MM.1S (cell line): ENCODE results near the gene XIST.

Experiments
- DNase-seq: peaks from one replicate; pipeline ENCODE4 v3.0.0-alpha.2; 2015
- H2AFZ ChIP-seq: fragments of 300-600 bp; sonication (generic); 2 replicates; pipeline ENCODE4 v1.6.0; 2016; ENCODE audit warnings: antibody characterized with exemption, low read length
- H3F3A ChIP-seq: fragments of 300-600 bp; sonication (generic); 2 replicates; pipeline ENCODE4 v1.6.1; 2016; ENCODE audit warnings: mild to moderate bottlenecking, antibody characterized with exemption, low read length, moderate library complexity, mixed read lengths; ENCODE audit not compliant: insufficient read depth
- H3K27ac ChIP-seq: fragments of 300-600 bp; sonication (generic); 2 replicates; pipeline ENCODE4 v1.5.1; 2016; ENCODE audit warnings: mild to moderate bottlenecking, low read length
- H3K27me3 ChIP-seq: fragments of 300-600 bp; sonication (generic); replicated peaks from 2 replicates; pipeline ENCODE4 v1.6.0; 2016; ENCODE audit warnings: low read length; ENCODE audit not compliant: insufficient read depth
- H3K36me3 ChIP-seq: fragments of 300-600 bp; sonication (generic); replicated peaks from 2 replicates; pipeline ENCODE4 v1.6.1; 2016; ENCODE audit warnings: mild to moderate bottlenecking, low read length, mixed read lengths; ENCODE audit not compliant: insufficient read depth
- H3K4me1 ChIP-seq: fragments of 300-600 bp; sonication (generic); 2 replicates; pipeline ENCODE4 v1.6.1; 2016; ENCODE audit warnings: low read length, mixed read lengths
- H3K4me2 ChIP-seq: fragments of 300-600 bp; sonication (generic); 2 replicates; pipeline ENCODE4 v1.6.0; 2016; ENCODE audit warnings: low read depth, low read length
- H3K4me3 ChIP-seq: fragments of 300-600 bp; sonication (generic); 2 replicates; pipeline ENCODE4 v1.5.1; 2016; ENCODE audit warnings: low read length, mixed read lengths
- H3K79me2 ChIP-seq: fragments of 300-600 bp; sonication (generic); 2 replicates; pipeline ENCODE4 v1.6.1; 2016; ENCODE audit warnings: mixed run types, low read length, mixed read lengths
- H3K9ac ChIP-seq: fragments of 300-600 bp; sonication (generic); 2 replicates; pipeline ENCODE4 v1.6.1; 2016; ENCODE audit warnings: low read length, mixed read lengths
- H3K9me2 ChIP-seq: fragments of 300-600 bp; sonication (generic); replicated peaks from 2 replicates; pipeline ENCODE4 v1.6.1; 2016; ENCODE audit warnings: mild to moderate bottlenecking, low read length, mixed read lengths; ENCODE audit not compliant: insufficient read depth
- H3K9me3 ChIP-seq: fragments of 300-600 bp; sonication (generic); replicated peaks from 2 replicates; pipeline ENCODE4 v1.6.1; 2016; ENCODE audit warnings: mild to moderate bottlenecking, low read length, mixed read lengths; ENCODE audit not compliant: insufficient read depth
- H4K20me1 ChIP-seq: fragments of 300-600 bp; sonication (generic); 2 replicates; pipeline ENCODE4 v1.6.1; 2016; ENCODE audit warnings: mild to moderate bottlenecking, low read length, moderate library complexity, mixed read lengths; ENCODE audit not compliant: insufficient read depth
- EZH2 ChIP-seq: fragments of 300-600 bp; sonication (generic); optimal IDR thresholded peaks from 2 replicates; pipeline ENCODE3; 2017; ENCODE audit warnings: low read depth, mild to moderate bottlenecking, antibody characterized with exemption, low read length, mixed read lengths
- EZH2phosphoT487 ChIP-seq: fragments of 300-600 bp; sonication (generic); IDR thresholded peaks from 2 replicates; pipeline ENCODE4 v1.6.1; 2018; ENCODE audit warnings: antibody characterized with exemption, low read length
- TF ChIP-seq, protein P1 (sequence below): fragments of 300-600 bp; sonication (generic); IDR thresholded peaks from 2 replicates; pipeline ENCODE4 v1.5.1; 2016; ENCODE audit warnings: antibody characterized with exemption, low read length, mixed read lengths

The XIST gene

DNA sequence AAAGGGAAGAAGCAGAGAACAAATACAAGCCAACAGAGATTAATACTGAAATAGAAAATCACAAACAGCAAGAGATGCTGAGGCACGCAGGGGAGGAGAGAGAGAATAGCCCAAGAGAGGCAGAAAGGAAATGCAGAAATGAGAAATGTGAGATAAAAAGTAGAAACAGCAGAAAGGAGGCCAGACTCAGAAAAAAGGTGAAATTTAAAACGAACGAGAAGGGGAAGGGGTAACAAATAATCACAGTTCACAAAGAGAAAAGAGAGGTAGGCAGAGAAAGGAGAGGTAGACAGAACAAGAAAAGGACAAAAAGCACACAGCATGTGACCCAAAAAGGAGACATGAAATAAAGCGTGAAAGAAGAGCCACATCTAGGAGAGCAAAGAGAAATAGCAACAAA, 25.1 kb downstream of the XIST start:
- DNase-seq: no peak
- TF ChIP-seq EZH2phosphoT487: no peak
- TF ChIP-seq EZH2: no peak
- Histone ChIP-seq H3K36me3 (peaks cover 3% of the 10 kb centered on the region; the same call in 1 of the 2 replicates), H3K4me1 (no peaks in the 10 kb centered on the region), H3K9ac (no peak overlapping the region), H3K27me3 (no peaks in the 10 kb centered on the region), H3K9me2 (no peaks in the 10 kb centered on the region), H2AFZ (no peak overlapping the region), H3K79me2 (peaks cover 36% of the 10 kb centered on the region), H3K4me2 (no peak overlapping the region), H3F3A (no peaks in the 10 kb centered on the region), H3K9me3 (no peaks in the 10 kb centered on the region), H4K20me1 (peaks cover 18% of the 10 kb centered on the region), H3K27ac (no peak overlapping the region), H3K4me3 (no peak overlapping the region)

DNA sequence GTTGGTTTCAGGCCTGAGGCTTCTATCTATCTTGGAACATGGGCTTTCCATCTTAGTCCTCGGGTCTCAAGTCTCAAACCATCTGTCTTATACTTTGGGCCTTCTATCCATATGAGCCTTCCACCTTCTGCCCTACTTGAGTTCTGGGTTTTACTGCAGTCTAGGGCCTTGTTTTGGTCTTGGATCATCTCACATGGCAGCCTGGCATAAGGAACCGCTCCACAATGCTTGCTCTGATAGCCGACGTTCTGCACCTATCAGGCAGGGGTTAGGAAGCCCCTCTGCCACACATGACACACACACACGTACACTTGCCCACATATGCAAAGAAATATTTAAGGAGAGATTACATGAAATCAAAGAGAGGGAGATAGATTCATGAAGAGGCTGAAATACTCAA, 25.5 kb downstream of the XIST start:
- no peak for DNase-seq
- Histone ChIP-seq H3K4me1 (no peaks in the 10 kb centered on the region), H3K4me2 (no peak overlapping the region), H3K27me3 (no peaks in the 10 kb centered on the region), H3K9me2 (no peaks in the 10 kb centered on the region), H3F3A (no peaks in the 10 kb centered on the region), H3K27ac (no peak overlapping the region), H3K4me3 (no peak overlapping the region), H3K79me2 (peaks cover 34% of the 10 kb centered on the region), H3K9ac (no peak overlapping the region), H2AFZ (no peak overlapping the region), H4K20me1 (peaks cover 18% of the 10 kb centered on the region), H3K36me3 (peaks cover 3% of the 10 kb centered on the region; the same call in 1 of the 2 replicates), H3K9me3 (no peaks in the 10 kb centered on the region)
- no peak for TF ChIP-seq EZH2
- no peak for TF ChIP-seq EZH2phosphoT487
- TF ChIP-seq, protein P1, sequence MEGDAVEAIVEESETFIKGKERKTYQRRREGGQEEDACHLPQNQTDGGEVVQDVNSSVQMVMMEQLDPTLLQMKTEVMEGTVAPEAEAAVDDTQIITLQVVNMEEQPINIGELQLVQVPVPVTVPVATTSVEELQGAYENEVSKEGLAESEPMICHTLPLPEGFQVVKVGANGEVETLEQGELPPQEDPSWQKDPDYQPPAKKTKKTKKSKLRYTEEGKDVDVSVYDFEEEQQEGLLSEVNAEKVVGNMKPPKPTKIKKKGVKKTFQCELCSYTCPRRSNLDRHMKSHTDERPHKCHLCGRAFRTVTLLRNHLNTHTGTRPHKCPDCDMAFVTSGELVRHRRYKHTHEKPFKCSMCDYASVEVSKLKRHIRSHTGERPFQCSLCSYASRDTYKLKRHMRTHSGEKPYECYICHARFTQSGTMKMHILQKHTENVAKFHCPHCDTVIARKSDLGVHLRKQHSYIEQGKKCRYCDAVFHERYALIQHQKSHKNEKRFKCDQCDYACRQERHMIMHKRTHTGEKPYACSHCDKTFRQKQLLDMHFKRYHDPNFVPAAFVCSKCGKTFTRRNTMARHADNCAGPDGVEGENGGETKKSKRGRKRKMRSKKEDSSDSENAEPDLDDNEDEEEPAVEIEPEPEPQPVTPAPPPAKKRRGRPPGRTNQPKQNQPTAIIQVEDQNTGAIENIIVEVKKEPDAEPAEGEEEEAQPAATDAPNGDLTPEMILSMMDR: no peak

DNA sequence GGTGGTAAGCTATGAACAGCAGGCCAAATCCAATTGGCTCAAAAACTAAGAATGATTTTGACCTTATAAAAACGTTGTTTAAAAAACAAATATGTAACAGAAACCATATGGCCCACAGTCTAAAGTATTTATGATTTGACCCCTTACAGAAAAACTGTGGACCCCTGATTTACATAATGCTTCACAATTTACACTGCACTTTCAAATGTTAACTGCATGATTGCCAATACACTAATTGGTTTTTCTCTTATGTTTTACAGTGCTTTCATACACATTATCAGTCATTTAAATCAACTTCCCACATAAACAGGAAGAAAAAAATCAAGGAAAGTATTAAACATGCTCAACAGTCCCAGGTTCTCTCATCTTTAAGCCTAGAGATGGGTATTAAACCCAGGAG, 26.9 kb downstream of the XIST start:
- H3K4me2 ChIP-seq: no peak overlapping the region
- no peaks in the 10 kb centered on the region for H3K9me3 ChIP-seq
- peaks cover 3% of the 10 kb centered on the region; the same call in 1 of the 2 replicates for H3K36me3 ChIP-seq
- TF ChIP-seq, protein P1: no peak
- no peak for TF ChIP-seq EZH2phosphoT487
- no peak for TF ChIP-seq EZH2
- H2AFZ ChIP-seq: no peak overlapping the region
- H3K9ac ChIP-seq: no peak overlapping the region
- DNase-seq: no peak
- H3K9me2 ChIP-seq: no peaks in the 10 kb centered on the region
- peaks cover 7% of the 10 kb centered on the region for H4K20me1 ChIP-seq
- no peaks in the 10 kb centered on the region for H3F3A ChIP-seq
- H3K4me1 ChIP-seq: no peaks in the 10 kb centered on the region
- no peaks in the 10 kb centered on the region for H3K27me3 ChIP-seq
- H3K27ac ChIP-seq: no peak overlapping the region
- H3K4me3 ChIP-seq: no peak overlapping the region
- peaks cover 21% of the 10 kb centered on the region for H3K79me2 ChIP-seq

DNA sequence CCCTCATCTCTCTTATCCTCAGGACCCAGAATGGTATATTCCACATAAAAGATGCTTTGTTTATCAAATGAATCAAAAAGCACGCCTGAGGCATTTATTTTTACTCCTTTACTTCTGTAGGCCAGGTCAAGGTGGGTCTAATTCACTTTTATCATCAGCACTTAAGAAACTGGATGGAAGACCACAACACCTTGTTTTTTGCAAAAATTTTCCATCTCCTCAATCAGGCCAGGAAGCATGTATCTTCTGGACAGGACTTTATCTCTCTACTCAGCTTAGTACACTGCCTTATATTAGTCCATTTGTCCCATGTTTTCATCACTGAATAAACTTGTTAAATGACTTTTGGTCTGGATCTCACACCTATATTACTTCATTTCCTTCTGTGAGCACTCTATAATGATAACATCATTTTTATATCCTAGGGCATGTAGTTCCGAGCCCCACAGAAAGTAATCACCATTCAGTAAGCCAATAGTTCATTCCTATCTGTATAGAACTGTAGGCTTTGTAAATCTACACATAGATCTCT, 29.0 kb downstream of the XIST start:
- no peak for DNase-seq
- Histone ChIP-seq H3K9ac (no peak overlapping the region), H4K20me1 (peaks cover 4% of the 10 kb centered on the region; the same call in 1 of the 2 replicates), H3K4me3 (no peak overlapping the region), H3F3A (no peaks in the 10 kb centered on the region), H3K36me3 (peaks cover 3% of the 10 kb centered on the region; the same call in 1 of the 2 replicates), H3K4me2 (no peak overlapping the region), H3K79me2 (peaks cover 10% of the 10 kb centered on the region), H3K9me3 (no peaks in the 10 kb centered on the region), H3K27me3 (no peaks in the 10 kb centered on the region), H2AFZ (no peak overlapping the region), H3K27ac (no peak overlapping the region), H3K9me2 (no peaks in the 10 kb centered on the region), H3K4me1 (no peaks in the 10 kb centered on the region)
- TF ChIP-seq, protein P1: no peak
- TF ChIP-seq EZH2 (no peak), EZH2phosphoT487 (no peak)
